Measurements from ENCODE around the gene TFCP2. TPM values are rescaled to one million over a fixed set of nuclear protein-coding genes. Genes with fewer than 3 reads are reported as not detected.

TFCP2 gene
- total RNA-seq, 1 donor from 2014 or later: 3.0 TPM

DNA sequence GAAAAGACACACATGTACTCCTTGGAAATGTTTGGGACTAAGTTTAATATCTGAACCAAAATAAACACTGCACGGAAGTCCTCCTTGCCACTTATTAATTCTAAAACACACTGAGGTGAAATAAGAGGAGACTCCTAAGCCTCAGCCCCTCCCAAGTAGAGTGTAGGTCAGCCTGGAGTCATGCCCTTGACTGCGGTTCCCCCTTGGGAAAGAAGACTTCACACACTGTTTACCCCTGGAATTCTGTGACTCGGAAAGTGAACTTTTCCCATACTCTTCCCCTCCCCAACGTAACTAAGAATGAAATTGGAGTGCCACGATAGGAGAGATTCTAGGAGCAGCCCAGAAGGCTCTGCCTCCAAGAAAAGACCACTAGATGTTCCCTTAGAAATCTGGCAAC, 8.6 kb upstream of the TFCP2 start:
- H3K36me3 ChIP-seq: no peaks in the 10 kb centered on the region
- intact Hi-C loops (cut with DNase I): no loop called here
- H3K4me1 ChIP-seq: no peaks in the 10 kb centered on the region
- TF ChIP-seq, protein P1, sequence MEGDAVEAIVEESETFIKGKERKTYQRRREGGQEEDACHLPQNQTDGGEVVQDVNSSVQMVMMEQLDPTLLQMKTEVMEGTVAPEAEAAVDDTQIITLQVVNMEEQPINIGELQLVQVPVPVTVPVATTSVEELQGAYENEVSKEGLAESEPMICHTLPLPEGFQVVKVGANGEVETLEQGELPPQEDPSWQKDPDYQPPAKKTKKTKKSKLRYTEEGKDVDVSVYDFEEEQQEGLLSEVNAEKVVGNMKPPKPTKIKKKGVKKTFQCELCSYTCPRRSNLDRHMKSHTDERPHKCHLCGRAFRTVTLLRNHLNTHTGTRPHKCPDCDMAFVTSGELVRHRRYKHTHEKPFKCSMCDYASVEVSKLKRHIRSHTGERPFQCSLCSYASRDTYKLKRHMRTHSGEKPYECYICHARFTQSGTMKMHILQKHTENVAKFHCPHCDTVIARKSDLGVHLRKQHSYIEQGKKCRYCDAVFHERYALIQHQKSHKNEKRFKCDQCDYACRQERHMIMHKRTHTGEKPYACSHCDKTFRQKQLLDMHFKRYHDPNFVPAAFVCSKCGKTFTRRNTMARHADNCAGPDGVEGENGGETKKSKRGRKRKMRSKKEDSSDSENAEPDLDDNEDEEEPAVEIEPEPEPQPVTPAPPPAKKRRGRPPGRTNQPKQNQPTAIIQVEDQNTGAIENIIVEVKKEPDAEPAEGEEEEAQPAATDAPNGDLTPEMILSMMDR (IDR thresholded peaks at IDR 0.05): no peak
- H3K27ac ChIP-seq: no peak overlapping the region
- DNase-seq (ENCODE audit: low spot score in 2 of 2): no peak
- H3K9me3 ChIP-seq: no peaks in the 10 kb centered on the region
- H3K27me3 ChIP-seq: no peaks in the 10 kb centered on the region
- no peak overlapping the region for H3K4me3 ChIP-seq

- no peak for DNase-seq (ENCODE audit: low spot score in 2 of 2)
- Histone ChIP-seq H3K4me1 (no peaks in the 10 kb centered on the region), H3K4me3 (no peak overlapping the region), H3K36me3 (no peaks in the 10 kb centered on the region), H3K27me3 (no peaks in the 10 kb centered on the region), H3K27ac (no peak overlapping the region), H3K9me3 (no peaks in the 10 kb centered on the region)
- intact Hi-C loops (cut with DNase I): no loop called here
- TF ChIP-seq, protein P1 (IDR thresholded peaks at IDR 0.05): no peak
These were observed 5.0 kb upstream of the TFCP2 start for GRCh38 chr12:51177897-51178296.

GRCh38 chr12:51174501-51174900, 1.6 kb upstream of the TFCP2 start:
- Histone ChIP-seq H3K4me3 (no peak overlapping the region), H3K27me3 (no peaks in the 10 kb centered on the region), H3K9me3 (no peaks in the 10 kb centered on the region), H3K27ac (no peak overlapping the region), H3K4me1 (peaks cover 6% of the 10 kb centered on the region in 2 donors), H3K36me3 (no peaks in the 10 kb centered on the region)
- DNase-seq (ENCODE audit: low spot score in 2 of 2): no peak
- TF ChIP-seq, protein P1 (IDR thresholded peaks at IDR 0.05): no peak
- intact Hi-C loops (cut with DNase I): no loop called here

- peaks cover 6% of the 10 kb centered on the region in 2 donors for H3K4me1 ChIP-seq
- TF ChIP-seq, protein P1 (IDR thresholded peaks at IDR 0.05): no peak
- H3K4me3 ChIP-seq: peak overlapping the region; percentile 85 to 94
- peak overlapping the region; percentile 91 to 100 for H3K27ac ChIP-seq
- no peaks in the 10 kb centered on the region for H3K36me3 ChIP-seq
- intact Hi-C loops (cut with DNase I): loop anchor here (1.0 to 2.0 kb wide), 5 partner anchors 47 to 145 kb away; partner anchors contain the start of genes CSRNP2, LETMD1, POU6F1 and SLC11A2
- no peak for DNase-seq (ENCODE audit: low spot score in 2 of 2)
- no peaks in the 10 kb centered on the region for H3K9me3 ChIP-seq
- H3K27me3 ChIP-seq: no peaks in the 10 kb centered on the region
These were observed 936 bp downstream of the TFCP2 start for GRCh38 chr12:51171884-51172514.

GRCh38 chr12:51163795-51164194, 9.1 kb downstream of the TFCP2 start:
- TF ChIP-seq, protein P1 (IDR thresholded peaks at IDR 0.05): no peak
- H3K4me3 ChIP-seq: no peak overlapping the region
- peaks cover 0 to 5% of the 10 kb centered on the region in 2 donors for H3K36me3 ChIP-seq
- intact Hi-C loops (cut with DNase I): no loop called here
- no peaks in the 10 kb centered on the region for H3K9me3 ChIP-seq
- H3K27ac ChIP-seq: no peak overlapping the region
- H3K27me3 ChIP-seq: no peaks in the 10 kb centered on the region
- no peak for DNase-seq (ENCODE audit: low spot score in 2 of 2)
- no peaks in the 10 kb centered on the region for H3K4me1 ChIP-seq
